HG02885 (cell line): ENCODE results near the gene UGT1A9.
"Not testable (repeated sequence)": the region's sequence is repeated elsewhere in the genome, so short reads cannot be mapped to it uniquely, and the experiment has no call there.

Experiments used
- ATAC-seq: cut with Tn5 transposase; IDR thresholded peaks from one replicate; pipeline ENCODE4 v1.9.1; 2021; ENCODE audit warnings: mild to moderate bottlenecking; ENCODE audit not compliant: unreplicated experiment, poor library complexity

UGT1A9 gene

GRCh38 chr2:233671290-233672161, at the start of gene UGT1A9:
Gene UGT1A9, plus strand, starts transcription at chr2:233671898. Its CDS starts 37 bp downstream, at chr2:233671935.
- no peak for ATAC-seq

GRCh38 chr2:233627331-233628025, 44.2 kb upstream of the UGT1A9 start:
- ATAC-seq, result no peak

- not testable (repeated sequence) for ATAC-seq
Observed at GRCh38 chr2:233636306-233636705, 35.4 kb upstream of the UGT1A9 start, which contains the start of gene UGT1A10. Gene UGT1A10, plus strand, starts transcription at chr2:233636448. Its CDS starts 75 bp downstream, at chr2:233636523.

- no peak for ATAC-seq
Observed at GRCh38 chr2:233638836-233639235, 32.9 kb upstream of the UGT1A9 start.

GRCh38 chr2:233639860-233640259, 31.8 kb upstream of the UGT1A9 start:
- no peak for ATAC-seq

GRCh38 chr2:233643128-233643527, 28.6 kb upstream of the UGT1A9 start:
- no peak for ATAC-seq

- not testable (repeated sequence) for ATAC-seq
Observed at GRCh38 chr2:233646033-233646432, 25.7 kb upstream of the UGT1A9 start.

- no peak for ATAC-seq
Observed at GRCh38 chr2:233650981-233651380, 20.7 kb upstream of the UGT1A9 start.

- ATAC-seq, result no peak
Observed at GRCh38 chr2:233651430-233651829, 20.3 kb upstream of the UGT1A9 start.

GRCh38 chr2:233654501-233654900, 17.2 kb upstream of the UGT1A9 start:
- ATAC-seq, result no peak

- no peak for ATAC-seq
Observed at GRCh38 chr2:233655043-233655442, 16.7 kb upstream of the UGT1A9 start.

- ATAC-seq, result not testable (repeated sequence)
Observed at GRCh38 chr2:233655943-233656342, 15.8 kb upstream of the UGT1A9 start.

GRCh38 chr2:233656443-233656842, 15.3 kb upstream of the UGT1A9 start:
- ATAC-seq, result no peak

- no peak for ATAC-seq
Observed at GRCh38 chr2:233658610-233659009, 13.1 kb upstream of the UGT1A9 start.

GRCh38 chr2:233663911-233664310, 7.8 kb upstream of the UGT1A9 start:
- no peak for ATAC-seq

GRCh38 chr2:233668605-233669260, 3.0 kb upstream of the UGT1A9 start:
- ATAC-seq, result no peak

- no peak for ATAC-seq
Observed at GRCh38 chr2:233672886-233673285, 1.2 kb downstream of the UGT1A9 start.

- ATAC-seq, result no peak
Observed at GRCh38 chr2:233673896-233674295, 2.2 kb downstream of the UGT1A9 start.

GRCh38 chr2:233674314-233674713, 2.6 kb downstream of the UGT1A9 start:
- no peak for ATAC-seq

- no peak for ATAC-seq
Observed at GRCh38 chr2:233674995-233675394, 3.3 kb downstream of the UGT1A9 start.

GRCh38 chr2:233676046-233676445, 4.3 kb downstream of the UGT1A9 start:
- ATAC-seq, result no peak
